ENCODE results near the gene MPZL2. TPM values are rescaled to one million over a fixed set of nuclear protein-coding genes. Genes with fewer than 3 reads are reported as not detected.
A peak's percentile ranks its signal among the peaks of the same experiment; 100 is the strongest.

The MPZL2 gene
- total and polyA plus RNA-seq, 5 donors from 2014 or later: 0.37 to 1.0 TPM; not detected in 3

- Histone ChIP-seq H3K9me3 (ENCODE audit: control insufficient read depth in 2 of 2, low read length in 2 of 2) (no peaks in the 10 kb centered on the region), H3K36me3 (ENCODE audit: control insufficient read depth, insufficient read depth, low read length) (peaks cover 10% of the 10 kb centered on the region), H3K4me1 (ENCODE audit: control insufficient read depth, insufficient read depth, low read length, poor library complexity, severe bottlenecking) (peaks cover 43% of the 10 kb centered on the region), H3K27ac (ENCODE audit: insufficient read depth, low read length, poor library complexity, severe bottlenecking) (peak overlapping the region; percentile 72), H3K27me3 (ENCODE audit: control insufficient read depth, insufficient read depth, low read length) (no peaks in the 10 kb centered on the region), H3K4me3 (ENCODE audit: low read depth, low read length) (peak overlapping the region; percentile 57)
- peaks cover 0 to 1% (median 0%) of the 10 kb centered on the region in 7 donors for H3K9me3 Mint-ChIP-seq
- DNase-seq: peak; percentile 35 to 88 (median 61)
- H3K27ac Mint-ChIP-seq: peak overlapping the region; percentile 88 to 93 (median 89)
- peaks cover 30% of the 10 kb centered on the region for H3K36me3 Mint-ChIP-seq
- peaks cover 51 to 73% (median 63%) of the 10 kb centered on the region in 4 donors for H3K4me1 Mint-ChIP-seq
- H3K4me3 Mint-ChIP-seq: peak overlapping the region; percentile 61 to 74 (median 70)
- no peaks in the 10 kb centered on the region for H3K27me3 Mint-ChIP-seq
- ATAC-seq (ENCODE audit: low read depth in 2 of 2): peak; percentile 100
Measured at GRCh38 chr11:118240999-118241763, 22.9 kb downstream of the MPZL2 start.

GRCh38 chr11:118239509-118240205 is 24.4 kb downstream of the MPZL2 start:
- H3K27ac Mint-ChIP-seq: peak overlapping the region in 2 of 3 donors; percentile 27 to 88
- peaks cover 35% of the 10 kb centered on the region for H3K36me3 Mint-ChIP-seq
- Histone ChIP-seq H3K27ac (ENCODE audit: insufficient read depth, low read length, poor library complexity, severe bottlenecking) (peak overlapping the region; percentile 48), H3K36me3 (ENCODE audit: control insufficient read depth, insufficient read depth, low read length) (peaks cover 23% of the 10 kb centered on the region), H3K27me3 (ENCODE audit: control insufficient read depth, insufficient read depth, low read length) (no peaks in the 10 kb centered on the region), H3K4me1 (ENCODE audit: control insufficient read depth, insufficient read depth, low read length, poor library complexity, severe bottlenecking) (peaks cover 38% of the 10 kb centered on the region), H3K4me3 (ENCODE audit: low read depth, low read length) (peak overlapping the region; percentile 57), H3K9me3 (ENCODE audit: control insufficient read depth in 2 of 2, low read length in 2 of 2) (no peaks in the 10 kb centered on the region)
- H3K27me3 Mint-ChIP-seq: no peaks in the 10 kb centered on the region
- peaks cover 51 to 66% (median 60%) of the 10 kb centered on the region in 4 donors for H3K4me1 Mint-ChIP-seq
- DNase-seq (no peak), ATAC-seq (ENCODE audit: low read depth in 2 of 2) (no peak)
- no peaks in the 10 kb centered on the region for H3K9me3 Mint-ChIP-seq
- peak overlapping the region in 3 of 4 donors; percentile 36 to 66 (median 48) for H3K4me3 Mint-ChIP-seq

GRCh38 chr11:118238929-118239328 is 25.2 kb downstream of the MPZL2 start:
- H3K9me3 Mint-ChIP-seq: no peaks in the 10 kb centered on the region
- peak overlapping the region; percentile 48 for H3K27ac ChIP-seq (ENCODE audit: insufficient read depth, low read length, poor library complexity, severe bottlenecking)
- no peaks in the 10 kb centered on the region for H3K27me3 Mint-ChIP-seq
- H3K4me3 ChIP-seq (ENCODE audit: low read depth, low read length): peak overlapping the region; percentile 57
- peaks cover 35% of the 10 kb centered on the region for H3K36me3 Mint-ChIP-seq
- no peaks in the 10 kb centered on the region for H3K27me3 ChIP-seq (ENCODE audit: control insufficient read depth, insufficient read depth, low read length)
- H3K9me3 ChIP-seq (ENCODE audit: control insufficient read depth in 2 of 2, low read length in 2 of 2): no peaks in the 10 kb centered on the region
- peaks cover 45 to 65% (median 54%) of the 10 kb centered on the region in 4 donors for H3K4me1 Mint-ChIP-seq
- H3K27ac Mint-ChIP-seq: peak overlapping the region in 2 of 3 donors; percentile 60 to 73
- H3K4me1 ChIP-seq (ENCODE audit: control insufficient read depth, insufficient read depth, low read length, poor library complexity, severe bottlenecking): peaks cover 38% of the 10 kb centered on the region
- H3K36me3 ChIP-seq (ENCODE audit: control insufficient read depth, insufficient read depth, low read length): peaks cover 30% of the 10 kb centered on the region
- DNase-seq: no peak
- no peak for ATAC-seq (ENCODE audit: low read depth in 2 of 2)
- H3K4me3 Mint-ChIP-seq: peak overlapping the region in 2 of 4 donors; percentile 39 to 43

GRCh38 chr11:118238421-118238820 is 25.7 kb downstream of the MPZL2 start:
- no peaks in the 10 kb centered on the region for H3K9me3 Mint-ChIP-seq
- peaks cover 41 to 64% (median 50%) of the 10 kb centered on the region in 4 donors for H3K4me1 Mint-ChIP-seq
- H3K4me3 ChIP-seq (ENCODE audit: low read depth, low read length): no peak overlapping the region

GRCh38 chr11:118236170-118236569 is 27.9 kb downstream of the MPZL2 start:
- Histone ChIP-seq H3K4me3 (ENCODE audit: low read depth, low read length) (no peak overlapping the region), H3K27ac (ENCODE audit: insufficient read depth, low read length, poor library complexity, severe bottlenecking) (no peak overlapping the region), H3K36me3 (ENCODE audit: control insufficient read depth, insufficient read depth, low read length) (peaks cover 51% of the 10 kb centered on the region), H3K4me1 (ENCODE audit: control insufficient read depth, insufficient read depth, low read length, poor library complexity, severe bottlenecking) (peaks cover 28% of the 10 kb centered on the region), H3K27me3 (ENCODE audit: control insufficient read depth, insufficient read depth, low read length) (no peaks in the 10 kb centered on the region), H3K9me3 (ENCODE audit: control insufficient read depth in 2 of 2, low read length in 2 of 2) (no peaks in the 10 kb centered on the region)
- Mint-ChIP-seq H3K27me3 (no peaks in the 10 kb centered on the region), H3K4me3 (peak overlapping the region in 1 of 4 donors; percentile 20), H3K36me3 (peaks cover 45% of the 10 kb centered on the region), H3K9me3 (no peaks in the 10 kb centered on the region), H3K4me1 (peaks cover 23 to 44% (median 35%) of the 10 kb centered on the region in 4 donors), H3K27ac (peak overlapping the region in 2 of 3 donors; percentile 38 to 71)
- ATAC-seq (ENCODE audit: low read depth in 2 of 2) (no peak), DNase-seq (no peak)

More at GRCh38 chr11:118238421-118238820, 25.7 kb downstream of the MPZL2 start:
- H3K36me3 ChIP-seq (ENCODE audit: control insufficient read depth, insufficient read depth, low read length): peaks cover 34% of the 10 kb centered on the region
- peaks cover 38% of the 10 kb centered on the region for H3K4me1 ChIP-seq (ENCODE audit: control insufficient read depth, insufficient read depth, low read length, poor library complexity, severe bottlenecking)
- Mint-ChIP-seq H3K36me3 (peaks cover 35% of the 10 kb centered on the region), H3K27ac (peak overlapping the region in 2 of 3 donors; percentile 60 to 73), H3K27me3 (no peaks in the 10 kb centered on the region), H3K4me3 (peak overlapping the region in 1 of 4 donors; percentile 39)
- DNase-seq (no peak), ATAC-seq (ENCODE audit: low read depth in 2 of 2) (no peak)
- no peaks in the 10 kb centered on the region for H3K27me3 ChIP-seq (ENCODE audit: control insufficient read depth, insufficient read depth, low read length)
- no peaks in the 10 kb centered on the region for H3K9me3 ChIP-seq (ENCODE audit: control insufficient read depth in 2 of 2, low read length in 2 of 2)
- H3K27ac ChIP-seq (ENCODE audit: insufficient read depth, low read length, poor library complexity, severe bottlenecking): no peak overlapping the region

- no peak overlapping the region for H3K4me3 Mint-ChIP-seq
- Histone ChIP-seq H3K4me1 (ENCODE audit: control insufficient read depth, insufficient read depth, low read length, poor library complexity, severe bottlenecking) (peaks cover 26% of the 10 kb centered on the region), H3K36me3 (ENCODE audit: control insufficient read depth, insufficient read depth, low read length) (peaks cover 59% of the 10 kb centered on the region), H3K4me3 (ENCODE audit: low read depth, low read length) (no peak overlapping the region), H3K27me3 (ENCODE audit: control insufficient read depth, insufficient read depth, low read length) (no peaks in the 10 kb centered on the region), H3K27ac (ENCODE audit: insufficient read depth, low read length, poor library complexity, severe bottlenecking) (no peak overlapping the region), H3K9me3 (ENCODE audit: control insufficient read depth in 2 of 2, low read length in 2 of 2) (no peaks in the 10 kb centered on the region)
- H3K9me3 Mint-ChIP-seq: no peaks in the 10 kb centered on the region
- H3K36me3 Mint-ChIP-seq: peaks cover 41% of the 10 kb centered on the region
- no peak for DNase-seq
- no peak overlapping the region for H3K27ac Mint-ChIP-seq
- peaks cover 13 to 31% (median 24%) of the 10 kb centered on the region in 4 donors for H3K4me1 Mint-ChIP-seq
- no peak for ATAC-seq (ENCODE audit: low read depth in 2 of 2)
- H3K27me3 Mint-ChIP-seq: no peaks in the 10 kb centered on the region
Measured at GRCh38 chr11:118234833-118235232, 29.3 kb downstream of the MPZL2 start.

- no peak overlapping the region for H3K4me3 Mint-ChIP-seq
- no peak for ATAC-seq (ENCODE audit: low read depth in 2 of 2)
- H3K27ac ChIP-seq (ENCODE audit: insufficient read depth, low read length, poor library complexity, severe bottlenecking): no peak overlapping the region
- H3K36me3 Mint-ChIP-seq: peaks cover 44% of the 10 kb centered on the region
- H3K27me3 Mint-ChIP-seq: no peaks in the 10 kb centered on the region
- H3K4me1 ChIP-seq (ENCODE audit: control insufficient read depth, insufficient read depth, low read length, poor library complexity, severe bottlenecking): peaks cover 26% of the 10 kb centered on the region
- no peaks in the 10 kb centered on the region for H3K27me3 ChIP-seq (ENCODE audit: control insufficient read depth, insufficient read depth, low read length)
- no peak overlapping the region for H3K4me3 ChIP-seq (ENCODE audit: low read depth, low read length)
- H3K9me3 Mint-ChIP-seq: no peaks in the 10 kb centered on the region
- no peaks in the 10 kb centered on the region for H3K9me3 ChIP-seq (ENCODE audit: control insufficient read depth in 2 of 2, low read length in 2 of 2)
- peaks cover 62% of the 10 kb centered on the region for H3K36me3 ChIP-seq (ENCODE audit: control insufficient read depth, insufficient read depth, low read length)
- H3K27ac Mint-ChIP-seq: peak overlapping the region; percentile 24 to 54 (median 42)
- H3K4me1 Mint-ChIP-seq: peaks cover 12 to 23% (median 20%) of the 10 kb centered on the region in 4 donors
- DNase-seq: no peak
Measured at GRCh38 chr11:118233850-118234249, 30.2 kb downstream of the MPZL2 start.
